Heart right ventricle (tissue), 16 donors: ENCODE data around the gene CLEC19A. TPM values are rescaled to one million over a fixed set of nuclear protein-coding genes. Genes with fewer than 3 reads are reported as not detected.

ENCODE experiments used
- ATAC-seq, 8 donors: fragments of 200-7000 bp; cut with Tn5 transposase; one replicate each; pipeline ENCODE4 v1.9.1; 2020; ENCODE audit warnings: mild to moderate bottlenecking in 8 of 8, moderate library complexity in 8 of 8, moderate number of reproducible peaks in 1 of 8
- DNase-seq, 2 donors: peaks; one replicate each; pipeline ENCODE4 v3.0.0-alpha.2; 2020
- H3K27ac ChIP-seq, 10 donors: fragments of 200-600 bp; sonication (generic) in 2 of 10; one replicate each; pipeline versions ENCODE4 v1.5.0 to v1.8.0; 2020 to 2022; ENCODE audit warnings: mild to moderate bottlenecking in 3 of 10
- H3K27me3 ChIP-seq, 7 donors: fragments of 200-600 bp; one replicate each; pipeline ENCODE4 v1.8.0; 2021 to 2022; ENCODE audit warnings: mild to moderate bottlenecking in 2 of 7
- H3K36me3 ChIP-seq, 9 donors: fragments of 200-600 bp; sonication (generic) in 1 of 9; one replicate each; pipeline versions ENCODE4 v1.5.0 to v1.8.0; 2020 to 2022; ENCODE audit warnings: mild to moderate bottlenecking in 2 of 9
- H3K4me1 ChIP-seq, 9 donors: fragments of 200-600 bp; sonication (generic) in 1 of 9; one replicate each; pipeline versions ENCODE4 v1.5.0 to v1.8.0; 2020 to 2022; ENCODE audit warnings: mild to moderate bottlenecking in 4 of 9
- H3K4me3 ChIP-seq, 10 donors: fragments of 200-600 bp; sonication (generic) in 2 of 10; one replicate each; pipeline versions ENCODE4 v1.5.0 to v1.8.0; 2020 to 2022; ENCODE audit warnings: mild to moderate bottlenecking in 7 of 10, moderate library complexity in 2 of 10
- H3K9me3 ChIP-seq, 11 donors: fragments of 200-600 bp in 10 of 11; sonication (generic) in 2 of 11; one replicate each; pipeline versions ENCODE4 v1.5.0 to v1.8.0; 2013 to 2022; ENCODE audit warnings: mild to moderate bottlenecking in 2 of 11, control low read depth in 1 of 11, moderate library complexity in 1 of 11
- CTCF ChIP-seq, 9 donors: fragments of 200-600 bp; sonication (generic) in 2 of 9; IDR thresholded peaks; one replicate each; pipeline versions ENCODE4 v1.5.0 to v1.8.0; 2021 to 2022; ENCODE audit warnings: antibody characterized with exemption in 9 of 9, mild to moderate bottlenecking in 5 of 9, moderate library complexity in 1 of 9
- WGBS, 2 donors: extraction: QIAGEN DNeasy Blood & Tissue Kit; methylation state at CpG; one replicate each; pipeline ENCODE4 v1.1.7; 2013; ENCODE audit warnings: inconsistent platforms in 1 of 2; 5-methylcytosine and 5-hydroxymethylcytosine counted together
- intact Hi-C, 10 donors: fragments of 100-400 bp; cut with DNase I; formaldehyde crosslinking; loops; one replicate each; pipeline versions ENCODE4 v1.11.1 to v1.14.2; 2022
- polyA plus RNA-seq, 2 donors: library from polyadenylated mRNA; stranded (reverse); fragments of 200-250 nt; gene quantifications; one replicate each; pipeline ENCODE4 v1.2.3, GENCODE V29; 2013
- total RNA-seq, 10 donors: library from RNA; stranded (reverse); fragmentation: NEBNext Ultra II Directional in 3 of 10; extraction: Animal tissue kit (Norgen Biotek cat#: 25700) in 3 of 10; gene quantifications; one replicate each; pipeline versions ENCODE4 v1.2.1 to v1.2.4, GENCODE V29; 2021 to 2023
- donor health status: Arrhythmogenic right ventricular cardiomyopathy.
- donor health status: ischemic (EF 13 %, LVEDD 7.1; RV severe dilation, severe dysfunction).
- donor health status: healthy with polysubstance abuse.
- donor health status: DM: no; HTN: yes; CAD: no.
- donor health status: DM: no; HTN: no; CAD: no.
- donor health status: ischemic (EF 25% LVEDD 6.9; RV normal size, moderate dysfunction).
- donor health status: ischemic (EF 25% LVEDD 5.7; RV mildly dilated, moderate dysfunction).
- donor health status: healthy.
- donor health status: DM: yes; HTN: yes; CAD: no.
- donor health status: Ischemic cardiomyopathy.
- donor health status: ischemic (EF 35%, LVEDD 5.7; RV mildly dilated, moderate dysfunction).
- donor health status: nonischemic (EF 11% LVEDD 7.7; RV severe dilation, severe dysfunction).
- donor health status: DM: yes; HTN: yes; CAD: no.
- donor health status: PGD.
- donor health status: ischemic (EF 29% LVEDD 5.4; RV normal size, mild dysfunction).
- donor health status: nonischemic (EF 23%, LVEDD 6.1; RV moderate dilation, normal function).

CLEC19A gene
- total and polyA plus RNA-seq, 12 donors = not detected

DNA sequence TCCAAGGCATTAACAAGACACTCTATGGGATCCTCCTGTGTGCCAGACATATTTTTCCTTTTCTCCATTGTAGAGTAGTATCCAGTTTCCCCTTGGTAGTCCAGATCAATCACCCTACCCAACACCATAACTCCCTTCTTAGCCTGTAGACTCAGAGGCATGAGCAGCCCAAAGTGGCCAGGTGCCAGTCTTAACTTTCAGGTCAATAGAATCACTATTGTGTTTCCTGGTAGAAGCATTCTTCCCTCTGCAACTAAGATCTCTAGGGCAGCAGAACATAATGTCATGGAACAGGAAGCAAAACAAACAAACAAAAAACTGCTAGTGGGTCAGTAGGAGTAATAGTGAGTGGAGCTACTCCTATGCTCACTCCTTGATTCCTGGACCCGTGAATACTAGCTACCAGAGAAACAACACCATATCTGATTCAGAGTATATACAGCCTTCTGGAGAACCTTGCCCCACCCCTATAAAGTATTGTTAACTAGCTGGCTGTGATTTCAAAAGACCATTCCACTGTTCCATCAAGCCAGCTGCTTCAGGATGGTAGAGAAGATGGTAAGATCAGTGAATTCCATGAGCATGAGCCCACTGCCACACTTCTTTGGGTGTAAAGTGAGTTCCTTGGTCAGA, 11.2 kb upstream of the CLEC19A start:
- no peak overlapping the region for H3K4me3 ChIP-seq
- no peaks in the 10 kb centered on the region for H3K4me1 ChIP-seq
- intact Hi-C loops = no loop called here
- H3K27ac ChIP-seq = no peak overlapping the region
- peaks cover 0 to under 1% (median 0%) of the 10 kb centered on the region in 11 donors for H3K9me3 ChIP-seq
- no peak for TF ChIP-seq CTCF (IDR thresholded peaks at IDR 0.05)
- no peaks in the 10 kb centered on the region for H3K36me3 ChIP-seq
- DNase-seq (no peak), ATAC-seq (no peak)
- 67 to 69% methylated on average over 1 of the region's 1 CpG for WGBS, 2 donors
- H3K27me3 ChIP-seq = no peaks in the 10 kb centered on the region

DNA sequence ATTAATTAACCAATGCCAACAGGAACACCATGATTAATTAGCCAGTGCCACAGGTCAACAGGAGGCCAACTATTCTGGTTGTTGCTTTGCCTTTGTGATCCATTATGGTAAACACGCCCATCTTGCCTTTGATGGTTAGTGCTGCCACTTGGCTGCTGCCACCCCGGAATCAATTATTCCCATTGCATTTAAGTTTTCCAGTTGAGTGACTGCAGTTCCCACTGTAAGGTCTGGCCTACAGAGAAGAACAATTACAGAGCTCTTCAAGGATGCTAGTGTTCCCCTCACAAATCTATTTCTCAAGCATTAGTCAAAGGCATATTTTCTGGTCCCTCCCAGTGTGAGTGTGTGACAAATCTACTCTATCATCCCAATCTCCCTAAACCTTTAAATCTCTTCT, 7.1 kb upstream of the CLEC19A start:
- no peaks in the 10 kb centered on the region for H3K4me1 ChIP-seq
- WGBS, 2 donors = 89 to 94% methylated on average over 2 of the region's 2 CpGs
- TF ChIP-seq CTCF (IDR thresholded peaks at IDR 0.05) = no peak
- intact Hi-C loops = no loop called here
- no peaks in the 10 kb centered on the region for H3K9me3 ChIP-seq
- no peak overlapping the region for H3K4me3 ChIP-seq
- no peak overlapping the region for H3K27ac ChIP-seq
- H3K27me3 ChIP-seq = no peaks in the 10 kb centered on the region
- no peak for DNase-seq
- H3K36me3 ChIP-seq = no peaks in the 10 kb centered on the region
- ATAC-seq = no peak

- H3K27ac ChIP-seq = no peak overlapping the region
- intact Hi-C loops = no loop called here
- 48 to 55% methylated on average over 2 of the region's 2 CpGs for WGBS, 2 donors
These were observed 4.3 kb upstream of the CLEC19A start for GRCh38 chr16:19281246-19281645.

GRCh38 chr16:19282101-19282500, 3.4 kb upstream of the CLEC19A start:
- no peak for TF ChIP-seq CTCF (IDR thresholded peaks at IDR 0.05)
- 75 to 76% methylated on average over 3 of the region's 3 CpGs for WGBS, 2 donors
- intact Hi-C loops = no loop called here

More at GRCh38 chr16:19281246-19281645, 4.3 kb upstream of the CLEC19A start:
- no peak overlapping the region for H3K4me3 ChIP-seq
- no peaks in the 10 kb centered on the region for H3K36me3 ChIP-seq
- no peaks in the 10 kb centered on the region for H3K27me3 ChIP-seq
- ATAC-seq (no peak), DNase-seq (no peak)
- H3K9me3 ChIP-seq = no peaks in the 10 kb centered on the region
- no peaks in the 10 kb centered on the region for H3K4me1 ChIP-seq
- TF ChIP-seq CTCF (IDR thresholded peaks at IDR 0.05) = no peak

More at GRCh38 chr16:19282101-19282500, 3.4 kb upstream of the CLEC19A start:
- no peaks in the 10 kb centered on the region for H3K9me3 ChIP-seq
- DNase-seq (no peak), ATAC-seq (no peak)
- H3K36me3 ChIP-seq = no peaks in the 10 kb centered on the region
- no peak overlapping the region for H3K27ac ChIP-seq
- H3K4me3 ChIP-seq = no peak overlapping the region
- peaks cover 0 to under 1% (median 0%) of the 10 kb centered on the region in 7 donors for H3K27me3 ChIP-seq
- H3K4me1 ChIP-seq = no peaks in the 10 kb centered on the region
